ENCODE results near the gene KCNK10.

Gene KCNK10

GRCh38 chr14:88323086-88323522 is at the start of gene KCNK10:
Gene KCNK10, minus strand, starts transcription at chr14:88323269. Its CDS starts 471 bp downstream, at chr14:88322798.
- DNase-seq (ENCODE audit: low read depth in 2 of 2) = peak in 1 of 2 donors; percentile 3
- peak within 1 kb of the TSS; percentile 16 to 28 for H3K4me3 ChIP-seq (replicated peaks in 1 of 2; ENCODE audit: low read depth in 2 of 2, low read length in 2 of 2)

DNA sequence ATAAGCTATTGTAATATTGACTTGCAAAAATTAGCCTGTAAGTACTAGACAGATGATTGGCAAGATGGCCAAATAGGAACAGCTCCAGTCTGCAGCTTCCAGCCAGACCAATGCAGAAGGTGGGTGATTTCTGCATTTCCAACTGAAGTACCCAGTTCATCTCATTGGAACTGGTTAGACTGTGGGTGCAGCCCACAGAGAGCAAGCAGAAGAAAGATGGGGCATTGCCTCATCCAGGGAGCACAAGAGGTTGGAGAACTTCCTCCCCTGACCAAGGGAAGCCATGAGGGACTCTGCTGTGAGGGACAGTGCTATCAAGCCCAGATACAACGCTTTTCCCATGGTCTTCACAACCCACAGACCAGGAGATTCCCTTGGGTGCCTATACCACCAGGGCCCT is 46.4 kb upstream of the KCNK10 start:
- no peak for DNase-seq (ENCODE audit: low read depth in 2 of 2)
- TF ChIP-seq, protein P1, sequence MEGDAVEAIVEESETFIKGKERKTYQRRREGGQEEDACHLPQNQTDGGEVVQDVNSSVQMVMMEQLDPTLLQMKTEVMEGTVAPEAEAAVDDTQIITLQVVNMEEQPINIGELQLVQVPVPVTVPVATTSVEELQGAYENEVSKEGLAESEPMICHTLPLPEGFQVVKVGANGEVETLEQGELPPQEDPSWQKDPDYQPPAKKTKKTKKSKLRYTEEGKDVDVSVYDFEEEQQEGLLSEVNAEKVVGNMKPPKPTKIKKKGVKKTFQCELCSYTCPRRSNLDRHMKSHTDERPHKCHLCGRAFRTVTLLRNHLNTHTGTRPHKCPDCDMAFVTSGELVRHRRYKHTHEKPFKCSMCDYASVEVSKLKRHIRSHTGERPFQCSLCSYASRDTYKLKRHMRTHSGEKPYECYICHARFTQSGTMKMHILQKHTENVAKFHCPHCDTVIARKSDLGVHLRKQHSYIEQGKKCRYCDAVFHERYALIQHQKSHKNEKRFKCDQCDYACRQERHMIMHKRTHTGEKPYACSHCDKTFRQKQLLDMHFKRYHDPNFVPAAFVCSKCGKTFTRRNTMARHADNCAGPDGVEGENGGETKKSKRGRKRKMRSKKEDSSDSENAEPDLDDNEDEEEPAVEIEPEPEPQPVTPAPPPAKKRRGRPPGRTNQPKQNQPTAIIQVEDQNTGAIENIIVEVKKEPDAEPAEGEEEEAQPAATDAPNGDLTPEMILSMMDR (IDR thresholded peaks at IDR 0.05; ENCODE audit: low read depth, low read length) = no peak
- no peak overlapping the region for H3K4me3 ChIP-seq (replicated peaks in 1 of 2; ENCODE audit: low read depth in 2 of 2, low read length in 2 of 2)

More at GRCh38 chr14:88323086-88323522, at the start of gene KCNK10:
- TF ChIP-seq, protein P1 (IDR thresholded peaks at IDR 0.05; ENCODE audit: low read depth, low read length) = no peak

DNA sequence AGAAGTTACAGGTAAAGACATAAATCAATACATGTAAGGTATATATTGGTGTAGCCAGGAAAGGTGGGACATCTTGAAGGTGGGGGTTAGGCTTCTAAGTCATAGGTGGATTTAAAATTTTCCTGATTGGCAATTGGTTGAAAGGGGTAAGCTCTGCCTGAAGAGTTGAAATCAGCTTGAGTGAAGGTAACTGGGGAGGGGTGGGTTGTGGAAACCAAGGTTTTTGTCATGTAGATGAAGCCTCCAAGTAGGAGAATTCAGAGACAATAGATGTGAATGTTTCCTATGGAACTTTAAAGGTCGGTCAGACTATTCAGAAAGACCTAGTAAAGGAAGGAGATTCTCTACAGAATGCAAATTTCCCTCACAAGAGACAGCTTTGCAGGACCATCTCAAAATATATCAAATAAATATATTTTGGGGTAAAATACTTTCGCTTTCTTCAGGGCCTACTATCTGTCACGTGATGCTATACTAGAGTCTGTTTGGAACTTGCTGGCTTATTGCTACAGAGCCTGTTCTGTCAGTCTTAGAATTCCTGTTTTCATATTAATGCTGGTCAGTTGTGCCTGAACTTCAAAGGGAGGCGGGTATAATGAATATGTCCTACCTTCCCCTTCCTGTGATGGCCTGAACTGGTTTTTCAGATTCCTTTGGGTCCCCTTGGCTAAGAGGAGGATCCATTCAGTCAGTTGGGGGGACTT is 41.8 kb upstream of the KCNK10 start:
- no peak for DNase-seq (ENCODE audit: low read depth in 2 of 2)
- no peak overlapping the region for H3K4me3 ChIP-seq (replicated peaks in 1 of 2; ENCODE audit: low read depth in 2 of 2, low read length in 2 of 2)
- TF ChIP-seq, protein P1 (IDR thresholded peaks at IDR 0.05; ENCODE audit: low read depth, low read length) = no peak

- no peak overlapping the region for H3K4me3 ChIP-seq (replicated peaks in 1 of 2; ENCODE audit: low read depth in 2 of 2, low read length in 2 of 2)
- TF ChIP-seq, protein P1 (IDR thresholded peaks at IDR 0.05; ENCODE audit: low read depth, low read length) = no peak
- no peak for DNase-seq (ENCODE audit: low read depth in 2 of 2)
Observed at GRCh38 chr14:88363644-88364043, 40.6 kb upstream of the KCNK10 start.

DNA sequence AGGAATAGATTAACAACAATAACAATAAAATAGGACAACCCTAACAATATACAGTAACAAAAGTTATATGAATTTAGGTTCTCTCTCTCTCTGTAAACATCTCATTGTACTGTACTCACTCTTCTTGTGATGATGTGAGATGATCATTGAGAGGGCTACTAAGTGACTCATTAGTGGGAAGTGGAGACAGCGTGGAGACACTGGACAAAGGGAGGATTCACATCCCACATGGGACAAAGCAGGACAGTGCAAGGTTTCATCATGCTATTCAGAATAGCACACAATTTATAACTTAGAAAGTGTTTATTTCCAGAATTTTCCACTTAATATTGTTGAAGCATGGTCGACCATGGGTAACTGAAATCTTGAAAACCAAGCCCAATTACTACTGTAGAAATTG is 36.4 kb upstream of the KCNK10 start:
- TF ChIP-seq, protein P1 (IDR thresholded peaks at IDR 0.05; ENCODE audit: low read depth, low read length) = no peak
- DNase-seq (ENCODE audit: low read depth in 2 of 2) = no peak
- H3K4me3 ChIP-seq (replicated peaks in 1 of 2; ENCODE audit: low read depth in 2 of 2, low read length in 2 of 2) = no peak overlapping the region

DNA sequence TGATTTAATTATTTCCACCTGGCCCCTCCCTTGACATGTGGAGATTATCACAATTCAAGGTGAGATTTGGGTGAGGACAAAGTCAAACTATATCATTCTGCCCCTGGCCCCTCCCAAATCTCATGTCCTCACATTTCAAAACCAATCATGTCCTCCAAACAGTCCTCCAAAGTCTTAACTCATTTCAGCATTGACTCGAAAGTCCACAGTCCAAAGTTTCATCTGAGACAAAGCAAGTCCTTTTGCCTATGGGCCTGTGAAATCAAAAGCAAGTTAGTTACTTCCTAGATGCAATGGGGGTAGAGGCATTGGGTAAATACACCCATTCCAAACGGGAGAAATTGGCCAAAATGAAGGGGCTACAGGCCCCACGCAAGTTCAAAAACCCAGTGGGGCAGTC is 31.3 kb upstream of the KCNK10 start:
- no peak overlapping the region for H3K4me3 ChIP-seq (replicated peaks in 1 of 2; ENCODE audit: low read depth in 2 of 2, low read length in 2 of 2)
- TF ChIP-seq, protein P1 (IDR thresholded peaks at IDR 0.05; ENCODE audit: low read depth, low read length) = no peak
- DNase-seq (ENCODE audit: low read depth in 2 of 2) = no peak

Data from cardiac fibroblast (primary cell).